Measurements from ENCODE around the gene CCBE1.
A peak's percentile ranks its signal among the peaks of the same experiment; 100 is the strongest.

CCBE1 gene

DNA sequence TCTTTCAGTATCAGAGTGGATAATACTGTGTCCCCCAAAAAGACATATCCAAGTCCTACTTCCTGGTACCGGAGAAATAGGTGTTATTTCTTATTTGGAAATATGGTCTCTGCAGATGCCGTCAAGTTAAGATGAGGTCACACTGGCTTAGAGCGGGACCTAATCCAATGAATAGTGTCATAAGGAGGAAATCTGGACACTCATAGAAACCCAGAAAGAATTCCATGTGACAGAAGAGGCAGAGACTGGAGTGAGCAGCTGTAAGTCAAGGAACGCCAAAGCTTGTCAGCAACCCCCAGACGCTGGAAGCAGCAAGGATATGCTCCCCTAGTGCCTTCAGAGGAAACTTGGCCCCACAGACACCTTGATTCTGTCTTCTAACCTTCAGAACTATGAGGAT lies 69.8 kb downstream of the CCBE1 start:
- Histone ChIP-seq H3K4ac (ENCODE audit: low read depth, low read length) (no peak overlapping the region), H3K9me3 (ENCODE audit: insufficient read depth, low read depth, low read length) (no peaks in the 10 kb centered on the region), H2AK5ac (ENCODE audit: low read length) (no peak overlapping the region), H3K4me1 (ENCODE audit: control insufficient read depth in 1 of 2, insufficient read depth in 2 of 2, low read length in 2 of 2) (peaks cover 10 to 12% of the 10 kb centered on the region in 2 experiments), H3K27me3 (ENCODE audit: insufficient read depth, low read length) (no peaks in the 10 kb centered on the region), H2BK12ac (ENCODE audit: low read length) (no peak overlapping the region), H3K4me2 (ENCODE audit: low read length) (no peak overlapping the region), H3K18ac (ENCODE audit: low read length) (no peak overlapping the region), H2BK5ac (ENCODE audit: low read depth, low read length, poor library complexity) (no peak overlapping the region), H3K4me3 (ENCODE audit: low read depth, low read length) (no peak overlapping the region), H4K12ac (ENCODE audit: low read depth, low read length) (no peak overlapping the region), H2BK120ac (ENCODE audit: insufficient read depth, low read length, poor library complexity) (no peak overlapping the region), H3K27ac (ENCODE audit: low read depth, low read length) (no peak overlapping the region), H3K36me3 (ENCODE audit: control insufficient read depth in 1 of 2, insufficient read depth in 2 of 2, low read length in 2 of 2) (no peaks in the 10 kb centered on the region), H3K79me1 (ENCODE audit: low read length) (peaks cover 1% of the 10 kb centered on the region), H4K8ac (ENCODE audit: low read depth, low read length) (no peak overlapping the region), H3K9ac (ENCODE audit: low read length) (no peak overlapping the region), H2AFZ (ENCODE audit: insufficient read depth, low read length, poor library complexity) (no peak overlapping the region), H3K14ac (ENCODE audit: low read length) (no peak overlapping the region), H3K23ac (ENCODE audit: low read length) (no peak overlapping the region), H3K79me2 (ENCODE audit: control insufficient read depth, insufficient read depth, low read length, poor library complexity) (no peaks in the 10 kb centered on the region), H4K91ac (ENCODE audit: low read depth, low read length) (no peak overlapping the region)
- WGBS (ENCODE audit: extremely low coverage, insufficient coverage, insufficient read length), result no CpG with 5 or more reads among the region's 5 CpGs
- DNase-seq, result no peak

DNA sequence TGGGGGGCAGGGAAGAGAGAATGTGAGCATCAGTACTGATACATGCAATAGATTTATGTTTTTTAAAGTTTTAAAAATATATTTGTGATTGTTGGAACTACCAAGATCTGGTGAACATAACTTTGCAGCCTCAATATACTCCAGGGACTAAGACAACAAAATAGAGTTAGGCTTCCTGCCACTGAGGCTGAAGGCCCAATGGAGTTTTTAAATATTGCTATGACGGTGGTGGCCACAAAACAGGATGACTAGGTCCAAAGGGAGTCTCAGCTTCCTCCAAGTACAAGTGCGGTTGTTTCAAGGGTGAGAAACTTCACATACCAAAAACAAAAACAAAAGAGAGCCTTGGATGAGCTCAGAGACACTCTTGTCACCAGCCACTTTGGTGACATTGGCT lies 72.9 kb downstream of the CCBE1 start:
- no peak overlapping the region for H3K4ac ChIP-seq (ENCODE audit: low read depth, low read length)
- H3K27me3 ChIP-seq (ENCODE audit: insufficient read depth, low read length), result no peaks in the 10 kb centered on the region
- no peak overlapping the region for H3K4me2 ChIP-seq (ENCODE audit: low read length)
- H3K79me1 ChIP-seq (ENCODE audit: low read length), result peaks cover 3% of the 10 kb centered on the region
- no peak for DNase-seq
- no peak overlapping the region for H3K9ac ChIP-seq (ENCODE audit: low read length)
- H3K9me3 ChIP-seq (ENCODE audit: insufficient read depth, low read depth, low read length), result no peaks in the 10 kb centered on the region
- H3K36me3 ChIP-seq (ENCODE audit: control insufficient read depth in 1 of 2, insufficient read depth in 2 of 2, low read length in 2 of 2), result no peaks in the 10 kb centered on the region
- no peak overlapping the region for H4K91ac ChIP-seq (ENCODE audit: low read depth, low read length)
- H3K27ac ChIP-seq (ENCODE audit: low read depth, low read length), result no peak overlapping the region
- no peak overlapping the region for H3K14ac ChIP-seq (ENCODE audit: low read length)
- no peak overlapping the region for H2AK5ac ChIP-seq (ENCODE audit: low read length)
- WGBS (ENCODE audit: extremely low coverage, insufficient coverage, insufficient read length), result no CpG with 5 or more reads among the region's 2 CpGs
- H2BK12ac ChIP-seq (ENCODE audit: low read length), result no peak overlapping the region
- no peaks in the 10 kb centered on the region for H3K79me2 ChIP-seq (ENCODE audit: control insufficient read depth, insufficient read depth, low read length, poor library complexity)
- no peak overlapping the region for H4K12ac ChIP-seq (ENCODE audit: low read depth, low read length)
- H2BK5ac ChIP-seq (ENCODE audit: low read depth, low read length, poor library complexity), result no peak overlapping the region
- H4K8ac ChIP-seq (ENCODE audit: low read depth, low read length), result no peak overlapping the region
- H2AFZ ChIP-seq (ENCODE audit: insufficient read depth, low read length, poor library complexity), result no peak overlapping the region
- H3K18ac ChIP-seq (ENCODE audit: low read length), result no peak overlapping the region
- H3K23ac ChIP-seq (ENCODE audit: low read length), result no peak overlapping the region
- H3K4me1 ChIP-seq (ENCODE audit: control insufficient read depth in 1 of 2, insufficient read depth in 2 of 2, low read length in 2 of 2), result peaks cover 20% of the 10 kb centered on the region in 2 experiments
- no peak overlapping the region for H2BK120ac ChIP-seq (ENCODE audit: insufficient read depth, low read length, poor library complexity)
- H3K4me3 ChIP-seq (ENCODE audit: low read depth, low read length), result no peak overlapping the region

DNA sequence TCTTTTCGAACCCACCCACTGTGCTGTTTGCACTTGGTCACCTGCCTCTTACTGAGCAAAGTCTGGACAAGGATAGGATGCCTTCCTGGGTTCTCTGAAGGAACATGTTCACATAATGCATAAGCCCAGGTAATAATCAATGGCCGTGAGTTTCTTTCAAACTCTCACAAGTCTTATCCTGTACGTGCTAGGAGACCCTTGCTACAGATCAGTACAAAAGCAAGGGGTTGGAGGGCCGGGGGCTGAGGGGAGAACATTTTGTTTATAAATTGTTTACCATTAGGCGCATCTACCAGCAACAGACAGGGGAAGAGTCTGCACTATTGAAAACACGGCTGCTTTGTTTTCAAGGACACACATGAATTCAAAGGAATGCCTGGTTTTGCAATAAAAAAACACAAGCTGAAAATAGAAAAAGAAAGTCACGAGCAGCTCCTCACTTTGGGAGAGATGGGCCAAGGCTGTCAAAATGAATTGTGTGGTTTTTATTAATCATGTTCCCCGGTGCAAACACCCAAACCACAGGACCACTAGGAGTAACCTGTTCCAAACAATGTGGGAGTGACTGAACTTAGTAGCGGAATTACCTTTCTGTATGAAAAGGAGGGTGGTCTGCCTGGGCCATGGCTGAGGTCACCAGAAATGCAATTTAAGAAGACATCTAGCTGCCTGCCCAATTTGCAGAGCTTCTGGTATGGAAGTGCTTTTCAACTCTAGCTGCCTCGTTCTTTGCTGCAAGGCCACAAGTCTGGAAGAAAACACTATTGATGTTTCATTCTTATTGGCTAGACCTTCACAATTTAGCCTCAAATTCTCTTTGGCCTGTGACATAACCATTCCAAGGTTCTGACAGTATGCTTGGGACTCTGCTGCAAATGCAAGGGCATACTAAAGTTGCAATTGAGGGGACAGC lies 73.5 kb downstream of the CCBE1 start:
- H3K23ac ChIP-seq (ENCODE audit: low read length), result no peak overlapping the region
- DNase-seq, result no peak
- no CpG with 5 or more reads among the region's 10 CpGs for WGBS (ENCODE audit: extremely low coverage, insufficient coverage, insufficient read length)

DNA sequence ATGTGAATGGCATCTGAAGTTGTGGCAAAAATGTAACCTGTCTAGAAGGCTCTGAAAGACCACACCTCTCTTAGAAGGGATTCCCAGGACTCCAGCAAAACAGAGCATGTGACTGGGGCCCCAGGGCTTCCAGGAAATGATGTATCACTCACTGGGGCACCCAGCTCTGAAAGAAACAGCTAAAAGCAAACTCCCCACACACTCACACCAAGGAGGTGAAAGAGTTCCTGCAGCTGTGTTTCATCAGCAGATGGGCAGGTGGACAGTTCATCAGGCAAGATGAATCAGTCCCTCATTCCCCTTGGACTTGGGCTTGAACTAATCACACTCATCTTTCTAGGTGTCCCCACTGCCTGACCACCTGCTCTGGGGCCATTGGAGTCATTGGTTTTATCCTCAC lies 76.2 kb downstream of the CCBE1 start:
- H2BK120ac ChIP-seq (ENCODE audit: insufficient read depth, low read length, poor library complexity), result no peak overlapping the region
- H3K27me3 ChIP-seq (ENCODE audit: insufficient read depth, low read length), result no peaks in the 10 kb centered on the region
- H3K79me2 ChIP-seq (ENCODE audit: control insufficient read depth, insufficient read depth, low read length, poor library complexity), result no peaks in the 10 kb centered on the region
- H4K12ac ChIP-seq (ENCODE audit: low read depth, low read length), result no peak overlapping the region
- no peak overlapping the region for H4K91ac ChIP-seq (ENCODE audit: low read depth, low read length)
- no peak overlapping the region for H3K18ac ChIP-seq (ENCODE audit: low read length)
- no peak overlapping the region for H2BK12ac ChIP-seq (ENCODE audit: low read length)
- H3K4me2 ChIP-seq (ENCODE audit: low read length), result no peak overlapping the region
- H3K9ac ChIP-seq (ENCODE audit: low read length), result no peak overlapping the region
- H3K4me1 ChIP-seq (ENCODE audit: control insufficient read depth in 1 of 2, insufficient read depth in 2 of 2, low read length in 2 of 2), result peaks cover 23 to 28% of the 10 kb centered on the region in 2 experiments
- peaks cover 5% of the 10 kb centered on the region for H3K79me1 ChIP-seq (ENCODE audit: low read length)
- H2BK5ac ChIP-seq (ENCODE audit: low read depth, low read length, poor library complexity), result no peak overlapping the region
- H4K8ac ChIP-seq (ENCODE audit: low read depth, low read length), result no peak overlapping the region
- H3K9me3 ChIP-seq (ENCODE audit: insufficient read depth, low read depth, low read length), result no peaks in the 10 kb centered on the region
- no peak overlapping the region for H3K27ac ChIP-seq (ENCODE audit: low read depth, low read length)
- H3K36me3 ChIP-seq (ENCODE audit: control insufficient read depth in 1 of 2, insufficient read depth in 2 of 2, low read length in 2 of 2), result no peaks in the 10 kb centered on the region
- no peak overlapping the region for H3K4me3 ChIP-seq (ENCODE audit: low read depth, low read length)
- no peak for DNase-seq
- no peak overlapping the region for H2AFZ ChIP-seq (ENCODE audit: insufficient read depth, low read length, poor library complexity)
- H3K23ac ChIP-seq (ENCODE audit: low read length), result no peak overlapping the region
- no peak overlapping the region for H2AK5ac ChIP-seq (ENCODE audit: low read length)
- no peak overlapping the region for H3K14ac ChIP-seq (ENCODE audit: low read length)
- no peak overlapping the region for H3K4ac ChIP-seq (ENCODE audit: low read depth, low read length)

More for the DNA sequence above, 73.5 kb downstream of the CCBE1 start:
- H3K27me3 ChIP-seq (ENCODE audit: insufficient read depth, low read length), result no peaks in the 10 kb centered on the region
- H4K8ac ChIP-seq (ENCODE audit: low read depth, low read length), result no peak overlapping the region
- H3K4me3 ChIP-seq (ENCODE audit: low read depth, low read length), result no peak overlapping the region
- H4K12ac ChIP-seq (ENCODE audit: low read depth, low read length), result no peak overlapping the region
- peaks cover 17 to 22% of the 10 kb centered on the region in 2 experiments for H3K4me1 ChIP-seq (ENCODE audit: control insufficient read depth in 1 of 2, insufficient read depth in 2 of 2, low read length in 2 of 2)
- no peak overlapping the region for H2AK5ac ChIP-seq (ENCODE audit: low read length)
- H3K9ac ChIP-seq (ENCODE audit: low read length), result no peak overlapping the region
- no peaks in the 10 kb centered on the region for H3K79me2 ChIP-seq (ENCODE audit: control insufficient read depth, insufficient read depth, low read length, poor library complexity)
- peaks cover 3% of the 10 kb centered on the region for H3K79me1 ChIP-seq (ENCODE audit: low read length)
- H3K9me3 ChIP-seq (ENCODE audit: insufficient read depth, low read depth, low read length), result no peaks in the 10 kb centered on the region
- no peak overlapping the region for H2BK120ac ChIP-seq (ENCODE audit: insufficient read depth, low read length, poor library complexity)
- no peak overlapping the region for H3K27ac ChIP-seq (ENCODE audit: low read depth, low read length)
- no peak overlapping the region for H2BK5ac ChIP-seq (ENCODE audit: low read depth, low read length, poor library complexity)
- no peak overlapping the region for H2AFZ ChIP-seq (ENCODE audit: insufficient read depth, low read length, poor library complexity)
- H3K14ac ChIP-seq (ENCODE audit: low read length), result no peak overlapping the region
- H3K4me2 ChIP-seq (ENCODE audit: low read length), result no peak overlapping the region
- no peak overlapping the region for H4K91ac ChIP-seq (ENCODE audit: low read depth, low read length)
- peak overlapping the region; percentile 17 for H3K4ac ChIP-seq (ENCODE audit: low read depth, low read length)
- peak overlapping the region; percentile 16 for H3K18ac ChIP-seq (ENCODE audit: low read length)
- H3K36me3 ChIP-seq (ENCODE audit: control insufficient read depth in 1 of 2, insufficient read depth in 2 of 2, low read length in 2 of 2), result no peaks in the 10 kb centered on the region
- peak overlapping the region; percentile 12 for H2BK12ac ChIP-seq (ENCODE audit: low read length)
